ENCODE data around the gene COBL.

DNA sequence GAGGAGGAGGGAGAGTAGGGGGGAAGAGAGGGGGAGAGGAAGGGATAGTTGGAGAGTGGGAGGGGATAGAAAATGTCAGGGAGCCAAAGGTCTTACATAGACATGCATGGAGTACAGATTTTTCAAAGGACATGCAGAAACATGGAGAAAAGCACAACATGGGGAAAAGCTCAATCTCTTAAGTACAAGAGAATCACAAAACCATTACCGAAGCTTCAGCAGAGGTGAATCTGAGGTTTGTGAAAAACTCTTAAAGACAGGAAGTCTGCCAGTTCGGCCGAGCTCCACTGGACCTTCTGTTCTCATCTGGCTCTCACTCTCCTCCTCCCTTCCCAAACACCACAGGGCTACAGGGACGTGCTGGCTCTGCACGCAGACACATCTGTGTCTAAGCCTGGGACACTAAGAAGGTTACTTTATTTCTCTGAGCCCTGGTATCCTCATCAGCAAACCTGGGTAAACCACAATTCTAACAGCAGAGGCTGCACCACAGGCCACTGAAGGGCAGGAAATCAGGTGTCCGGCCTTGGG lies 133.9 kb downstream of the COBL start:
- TF ChIP-seq POLR2A (IDR thresholded peaks at IDR 0.05; ENCODE audit: low read depth, low read length) (no peak), TAF1 (IDR thresholded peaks at IDR 0.05; ENCODE audit: borderline replicate concordance, low read depth, low read length) (no peak)

Measured in GM12892 (cell line).